VCaP (cell line): Measurements from ENCODE around the gene RBCK1.
A peak's percentile ranks its signal among the peaks of the same experiment; 100 is the strongest.

ENCODE experiments used
- H3K27ac ChIP-seq: fragments of 450-650 bp; 2 replicates; pipeline ENCODE4 v1.5.1; 2017
- CTCF ChIP-seq: fragments of 450-650 bp; conservative IDR thresholded peaks from 2 replicates; pipeline ENCODE4 v1.5.1; 2017; ENCODE audit warnings: mild to moderate bottlenecking, moderate library complexity

RBCK1 gene

DNA sequence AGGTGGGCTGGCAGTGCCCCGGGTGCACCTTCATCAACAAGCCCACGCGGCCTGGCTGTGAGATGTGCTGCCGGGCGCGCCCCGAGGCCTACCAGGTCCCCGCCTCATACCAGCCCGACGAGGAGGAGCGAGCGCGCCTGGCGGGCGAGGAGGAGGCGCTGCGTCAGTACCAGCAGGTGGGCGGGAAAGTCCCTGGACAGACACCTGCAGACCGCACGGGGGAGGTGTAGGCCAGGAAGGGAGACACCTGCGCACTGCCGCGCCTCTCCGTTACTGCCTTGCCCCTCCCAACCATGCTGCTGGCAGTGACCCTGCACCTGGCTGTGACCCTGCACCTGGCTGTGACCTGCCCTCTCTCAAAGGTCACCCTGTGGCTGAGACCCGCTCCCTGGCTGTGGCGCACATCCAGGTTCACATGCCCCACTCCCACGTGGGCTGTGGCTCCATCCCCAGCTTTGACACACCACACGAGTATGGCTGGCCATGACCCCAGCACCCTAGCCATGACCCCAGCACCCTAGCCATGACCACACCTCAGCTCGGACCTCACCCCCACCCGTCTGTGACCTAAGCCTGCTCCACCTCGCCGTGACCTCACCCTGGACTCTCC lies 11.6 kb downstream of the RBCK1 start:
- TF ChIP-seq CTCF = no peak
- no peak overlapping the region for H3K27ac ChIP-seq

- no peak overlapping the region for H3K27ac ChIP-seq
- no peak for TF ChIP-seq CTCF
Measured at GRCh38 chr20:420166-420620, 12.1 kb downstream of the RBCK1 start.

- H3K27ac ChIP-seq = peak overlapping the region; percentile 34; the same call in 1 of the 2 replicates
- TF ChIP-seq CTCF = no peak
Measured at GRCh38 chr20:420721-421574, 12.8 kb downstream of the RBCK1 start.

DNA sequence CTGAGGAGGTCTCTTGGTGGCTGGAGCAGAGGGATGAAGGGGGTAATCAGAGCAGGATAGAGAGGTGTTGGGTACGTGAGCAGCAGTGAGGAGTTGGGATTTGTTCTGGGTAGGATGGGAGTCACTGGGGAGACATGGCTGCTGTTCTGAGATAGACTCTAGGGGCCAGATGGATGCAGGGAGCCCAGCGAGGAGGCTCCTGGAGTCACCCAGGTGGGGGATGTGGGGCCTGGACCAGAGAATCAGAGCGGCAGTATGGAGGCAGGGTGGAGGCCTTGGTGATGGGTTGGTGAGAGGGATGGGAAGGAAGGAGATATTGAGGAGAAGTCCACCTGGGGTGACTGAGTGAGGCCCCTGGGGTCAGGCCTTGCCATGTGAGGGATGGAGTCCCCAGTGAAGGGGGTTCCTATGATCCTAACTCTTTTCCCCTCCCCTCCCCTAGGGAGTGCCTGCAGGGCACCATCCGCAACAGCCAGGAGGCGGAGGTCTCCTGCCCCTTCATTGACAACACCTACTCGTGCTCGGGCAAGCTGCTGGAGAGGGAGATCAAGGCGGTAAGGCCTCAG lies 13.7 kb downstream of the RBCK1 start:
- TF ChIP-seq CTCF = no peak
- peak overlapping the region; percentile 34; the same call in 1 of the 2 replicates for H3K27ac ChIP-seq

DNA sequence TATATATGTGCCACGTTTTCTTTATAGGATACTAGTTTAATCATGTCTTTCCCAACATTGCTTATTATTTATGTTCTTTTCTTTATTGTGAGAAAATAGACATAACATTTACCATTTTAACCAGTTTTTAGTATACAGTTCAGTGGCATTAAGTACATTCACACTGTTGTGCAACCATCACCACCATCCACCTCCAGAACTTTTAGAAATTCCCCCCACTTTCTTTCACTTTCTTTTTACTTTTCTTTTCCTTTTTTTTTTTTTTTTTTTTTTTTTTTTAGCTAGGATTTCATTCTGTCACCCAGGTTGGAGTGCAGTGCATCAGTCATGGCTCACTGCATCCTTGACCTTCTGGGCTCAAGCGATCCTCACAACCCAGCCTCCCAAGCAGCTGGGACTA lies 18.5 kb downstream of the RBCK1 start:
- H3K27ac ChIP-seq = no peak overlapping the region
- TF ChIP-seq CTCF = no peak

DNA sequence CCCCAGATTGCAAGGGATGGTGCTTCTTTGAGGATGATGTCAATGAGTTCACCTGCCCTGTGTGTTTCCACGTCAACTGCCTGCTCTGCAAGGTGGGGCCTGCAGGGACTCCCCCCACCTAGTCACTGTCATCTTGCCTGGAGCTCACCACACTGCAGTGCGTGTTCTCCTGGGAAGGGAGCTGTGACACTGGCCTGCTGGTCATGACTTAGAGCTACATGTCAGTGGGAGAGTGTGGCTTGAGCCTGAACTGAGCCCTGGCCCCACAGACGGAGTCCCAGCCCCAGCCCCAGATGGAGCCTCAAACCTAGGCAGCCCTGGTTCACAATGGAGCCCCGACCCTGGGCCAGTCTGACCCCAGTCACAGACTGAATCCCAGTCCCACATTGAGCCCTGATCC lies 19.3 kb downstream of the RBCK1 start:
- H3K27ac ChIP-seq = peak overlapping the region; percentile 3; the same call in 1 of the 2 replicates
- TF ChIP-seq CTCF = no peak
